ENCODE measurements around the gene SNAP91.

SNAP91 gene

DNA sequence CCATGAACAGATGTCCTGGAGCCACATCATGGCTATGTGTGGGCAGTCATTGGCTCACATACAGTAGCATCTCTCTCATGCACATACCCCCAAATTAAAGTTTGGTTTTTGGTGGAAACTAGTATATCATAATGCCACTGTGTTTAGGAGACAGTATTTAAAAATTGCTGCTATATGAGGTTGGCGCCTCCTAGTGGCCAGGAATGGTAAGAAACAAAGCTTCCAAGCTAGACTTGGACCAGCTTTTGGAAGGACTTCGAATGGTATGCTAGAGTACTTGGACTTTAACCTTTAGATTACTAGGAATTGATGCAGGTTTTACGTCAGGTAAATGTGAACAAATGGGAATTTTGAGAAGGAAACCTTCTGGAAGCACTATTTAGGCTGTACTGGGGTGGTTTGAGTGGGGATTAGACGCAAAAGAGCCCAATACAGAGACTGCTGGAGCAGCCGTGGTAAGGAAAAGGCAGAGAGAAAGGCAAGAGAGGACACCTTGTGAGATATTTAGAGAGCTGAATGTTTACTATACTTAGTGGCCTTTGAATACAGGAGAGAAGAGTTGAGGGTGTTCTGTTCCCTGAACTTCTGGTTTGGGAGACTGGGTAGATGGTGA, 172.8 kb downstream of the SNAP91 start:
- Histone ChIP-seq H3K27me3 (replicated peaks; ENCODE audit: insufficient read depth, low read length) (no peaks in the 10 kb centered on the region), H3K9me3 (replicated peaks; ENCODE audit: insufficient read depth, low read length) (no peaks in the 10 kb centered on the region), H3K79me2 (ENCODE audit: low read length) (no peaks in the 10 kb centered on the region), H3K4me1 (ENCODE audit: low read length) (no peaks in the 10 kb centered on the region), H3K4me3 (ENCODE audit: low read length) (no peak overlapping the region), H3K36me3 (replicated peaks; ENCODE audit: insufficient read depth, low read length) (no peaks in the 10 kb centered on the region), H4K20me1 (ENCODE audit: insufficient read depth, low read length) (no peaks in the 10 kb centered on the region), H3K9me2 (replicated peaks; ENCODE audit: insufficient read depth, low read length) (no peaks in the 10 kb centered on the region), H3K9ac (ENCODE audit: low read length) (no peak overlapping the region), H3F3A (ENCODE audit: insufficient read depth, low read length) (no peaks in the 10 kb centered on the region), H2AFZ (ENCODE audit: low read length) (no peak overlapping the region), H3K27ac (ENCODE audit: low read length) (no peak overlapping the region), H3K4me2 (ENCODE audit: low read depth, low read length) (no peak overlapping the region)
- DNase-seq, result peak; percentile 49
- TF ChIP-seq, protein P1, sequence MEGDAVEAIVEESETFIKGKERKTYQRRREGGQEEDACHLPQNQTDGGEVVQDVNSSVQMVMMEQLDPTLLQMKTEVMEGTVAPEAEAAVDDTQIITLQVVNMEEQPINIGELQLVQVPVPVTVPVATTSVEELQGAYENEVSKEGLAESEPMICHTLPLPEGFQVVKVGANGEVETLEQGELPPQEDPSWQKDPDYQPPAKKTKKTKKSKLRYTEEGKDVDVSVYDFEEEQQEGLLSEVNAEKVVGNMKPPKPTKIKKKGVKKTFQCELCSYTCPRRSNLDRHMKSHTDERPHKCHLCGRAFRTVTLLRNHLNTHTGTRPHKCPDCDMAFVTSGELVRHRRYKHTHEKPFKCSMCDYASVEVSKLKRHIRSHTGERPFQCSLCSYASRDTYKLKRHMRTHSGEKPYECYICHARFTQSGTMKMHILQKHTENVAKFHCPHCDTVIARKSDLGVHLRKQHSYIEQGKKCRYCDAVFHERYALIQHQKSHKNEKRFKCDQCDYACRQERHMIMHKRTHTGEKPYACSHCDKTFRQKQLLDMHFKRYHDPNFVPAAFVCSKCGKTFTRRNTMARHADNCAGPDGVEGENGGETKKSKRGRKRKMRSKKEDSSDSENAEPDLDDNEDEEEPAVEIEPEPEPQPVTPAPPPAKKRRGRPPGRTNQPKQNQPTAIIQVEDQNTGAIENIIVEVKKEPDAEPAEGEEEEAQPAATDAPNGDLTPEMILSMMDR (IDR thresholded peaks at IDR 0.05; ENCODE audit: low read length), result peak; percentile 87
- TF ChIP-seq EZH2phosphoT487 (IDR thresholded peaks at IDR 0.05; ENCODE audit: low read length), result no peak
- no peak for TF ChIP-seq EZH2 (optimal IDR thresholded peaks at IDR 0.05; ENCODE audit: low read depth, low read length)

DNA sequence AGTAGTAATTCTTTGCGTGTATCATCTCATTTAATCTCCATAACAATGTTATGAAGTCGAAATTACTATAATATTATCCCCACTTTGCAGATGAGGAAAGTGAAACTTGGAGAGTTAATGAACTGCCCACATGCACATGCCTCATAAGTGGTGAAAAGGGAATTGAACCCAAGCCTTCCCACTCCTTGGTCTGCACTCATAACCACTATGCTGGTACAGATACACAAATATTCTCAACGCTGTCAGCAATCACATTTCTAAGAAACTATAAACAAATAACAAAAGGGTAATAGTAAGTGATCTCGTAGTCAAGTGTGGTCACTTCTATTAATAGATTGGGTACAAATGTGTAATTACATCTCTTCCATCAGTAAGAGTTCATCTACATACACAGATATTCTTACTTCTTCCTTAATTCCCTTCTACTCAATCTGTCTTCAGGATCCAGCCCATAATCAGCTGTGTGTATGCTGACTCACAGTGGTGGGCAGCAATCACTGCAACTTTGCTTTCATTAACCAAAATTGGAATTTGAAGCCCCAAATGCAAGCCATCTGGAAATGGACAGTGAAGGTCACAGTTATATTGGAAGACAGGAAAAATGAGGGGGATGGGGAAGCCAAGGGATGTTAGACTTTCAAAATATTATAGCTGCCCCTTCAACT, 190.0 kb downstream of the SNAP91 start:
- H3K4me3 ChIP-seq (ENCODE audit: low read length), result no peak overlapping the region
- H2AFZ ChIP-seq (ENCODE audit: low read length), result no peak overlapping the region

DNA sequence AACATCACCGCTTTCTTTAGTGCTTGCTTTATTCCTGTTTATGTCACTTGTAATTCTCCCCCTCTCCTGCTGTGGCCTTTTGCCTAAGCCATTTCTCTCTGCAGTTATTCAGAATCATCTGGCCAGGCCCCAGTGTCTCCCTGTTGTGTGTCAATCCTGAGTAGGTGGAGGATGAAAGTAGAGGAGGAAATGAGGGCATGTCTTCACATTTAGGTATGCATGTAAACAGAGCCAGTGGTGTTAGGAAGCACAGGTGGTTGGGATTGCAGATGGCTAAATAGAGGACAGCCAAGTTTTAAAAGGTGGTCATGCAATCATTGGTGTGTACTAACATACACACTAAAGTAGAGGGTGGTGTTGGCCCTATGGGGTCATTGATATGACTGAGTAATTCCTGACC, 191.4 kb downstream of the SNAP91 start:
- Histone ChIP-seq H3K9me2 (replicated peaks; ENCODE audit: insufficient read depth, low read length) (no peaks in the 10 kb centered on the region), H3K4me1 (ENCODE audit: low read length) (no peaks in the 10 kb centered on the region), H2AFZ (ENCODE audit: low read length) (no peak overlapping the region), H3K9ac (ENCODE audit: low read length) (no peak overlapping the region), H3K4me3 (ENCODE audit: low read length) (no peak overlapping the region), H3K36me3 (replicated peaks; ENCODE audit: insufficient read depth, low read length) (no peaks in the 10 kb centered on the region), H3K9me3 (replicated peaks; ENCODE audit: insufficient read depth, low read length) (no peaks in the 10 kb centered on the region), H3K27ac (ENCODE audit: low read length) (no peak overlapping the region), H3F3A (ENCODE audit: insufficient read depth, low read length) (no peaks in the 10 kb centered on the region), H3K4me2 (ENCODE audit: low read depth, low read length) (no peak overlapping the region), H3K27me3 (replicated peaks; ENCODE audit: insufficient read depth, low read length) (no peaks in the 10 kb centered on the region), H4K20me1 (ENCODE audit: insufficient read depth, low read length) (no peaks in the 10 kb centered on the region), H3K79me2 (ENCODE audit: low read length) (no peaks in the 10 kb centered on the region)
- no peak for DNase-seq
- TF ChIP-seq, protein P1 (IDR thresholded peaks at IDR 0.05; ENCODE audit: low read length), result no peak
- TF ChIP-seq EZH2phosphoT487 (IDR thresholded peaks at IDR 0.05; ENCODE audit: low read length) (no peak), EZH2 (optimal IDR thresholded peaks at IDR 0.05; ENCODE audit: low read depth, low read length) (no peak)

More for the DNA sequence above, 190.0 kb downstream of the SNAP91 start:
- H3K4me2 ChIP-seq (ENCODE audit: low read depth, low read length), result no peak overlapping the region
- H3K9ac ChIP-seq (ENCODE audit: low read length), result no peak overlapping the region
- H3K27me3 ChIP-seq (replicated peaks; ENCODE audit: insufficient read depth, low read length), result no peaks in the 10 kb centered on the region
- H3K27ac ChIP-seq (ENCODE audit: low read length), result no peak overlapping the region
- no peak for TF ChIP-seq EZH2 (optimal IDR thresholded peaks at IDR 0.05; ENCODE audit: low read depth, low read length)
- TF ChIP-seq, protein P1 (IDR thresholded peaks at IDR 0.05; ENCODE audit: low read length), result peak; percentile 30; the same call in 1 of the 2 replicates
- TF ChIP-seq EZH2phosphoT487 (IDR thresholded peaks at IDR 0.05; ENCODE audit: low read length), result no peak
- no peaks in the 10 kb centered on the region for H3K4me1 ChIP-seq (ENCODE audit: low read length)
- DNase-seq, result no peak
- H3K9me2 ChIP-seq (replicated peaks; ENCODE audit: insufficient read depth, low read length), result no peaks in the 10 kb centered on the region
- no peaks in the 10 kb centered on the region for H3F3A ChIP-seq (ENCODE audit: insufficient read depth, low read length)
- H3K36me3 ChIP-seq (replicated peaks; ENCODE audit: insufficient read depth, low read length), result no peaks in the 10 kb centered on the region
- H3K9me3 ChIP-seq (replicated peaks; ENCODE audit: insufficient read depth, low read length), result no peaks in the 10 kb centered on the region
- H3K79me2 ChIP-seq (ENCODE audit: low read length), result no peaks in the 10 kb centered on the region
- H4K20me1 ChIP-seq (ENCODE audit: insufficient read depth, low read length), result no peaks in the 10 kb centered on the region

Measured in MM.1S (cell line).